Stimulated activated effector memory CD8-positive, alpha-beta T cell treated with anti-CD3 and anti-CD28 coated beads, Interleukin-12 subunit alpha, Interleukin-12 subunit beta, amount 100 ng/mL, for 72 hours (primary cell): ENCODE results near the gene IL1RAP.

Source experiments
- ATAC-seq: fragments of 150-1000 bp; cut with Tn5 transposase; 2 replicates; pipeline ENCODE4 v1.10.0; 2021
- DNase-seq, 2 donors: peaks; one replicate each; pipeline ENCODE4 v3.0.0; 2021 to 2022; ENCODE audit warnings: low spot score in 2 of 2
- H3K27ac Mint-ChIP-seq: one replicate; pipeline ENCODE4 v1.8.0; 2022; ENCODE audit warnings: mild to moderate bottlenecking, mixed read lengths
- H3K36me3 Mint-ChIP-seq: one replicate; pipeline ENCODE4 v1.8.0; 2022; ENCODE audit warnings: mild to moderate bottlenecking, mixed read lengths
- H3K4me1 Mint-ChIP-seq: one replicate; pipeline ENCODE4 v1.8.0; 2022; ENCODE audit warnings: mixed read lengths
- H3K4me3 Mint-ChIP-seq: one replicate; pipeline ENCODE4 v1.8.0; 2022; ENCODE audit warnings: mild to moderate bottlenecking, mixed read lengths
- H3K9me3 Mint-ChIP-seq: one replicate; pipeline ENCODE4 v1.8.0; 2022; ENCODE audit warnings: mixed read lengths

IL1RAP gene

GRCh38 chr3:190619761-190620160 lies 105.9 kb downstream of the IL1RAP start:
- ATAC-seq (no peak), DNase-seq (no peak)
- H3K4me1 Mint-ChIP-seq = peaks cover 24% of the 10 kb centered on the region
- H3K9me3 Mint-ChIP-seq = no peaks in the 10 kb centered on the region
- H3K36me3 Mint-ChIP-seq = peaks cover 73% of the 10 kb centered on the region
- H3K4me3 Mint-ChIP-seq = no peak overlapping the region
- H3K27ac Mint-ChIP-seq = peak overlapping the region; percentile 89

DNA sequence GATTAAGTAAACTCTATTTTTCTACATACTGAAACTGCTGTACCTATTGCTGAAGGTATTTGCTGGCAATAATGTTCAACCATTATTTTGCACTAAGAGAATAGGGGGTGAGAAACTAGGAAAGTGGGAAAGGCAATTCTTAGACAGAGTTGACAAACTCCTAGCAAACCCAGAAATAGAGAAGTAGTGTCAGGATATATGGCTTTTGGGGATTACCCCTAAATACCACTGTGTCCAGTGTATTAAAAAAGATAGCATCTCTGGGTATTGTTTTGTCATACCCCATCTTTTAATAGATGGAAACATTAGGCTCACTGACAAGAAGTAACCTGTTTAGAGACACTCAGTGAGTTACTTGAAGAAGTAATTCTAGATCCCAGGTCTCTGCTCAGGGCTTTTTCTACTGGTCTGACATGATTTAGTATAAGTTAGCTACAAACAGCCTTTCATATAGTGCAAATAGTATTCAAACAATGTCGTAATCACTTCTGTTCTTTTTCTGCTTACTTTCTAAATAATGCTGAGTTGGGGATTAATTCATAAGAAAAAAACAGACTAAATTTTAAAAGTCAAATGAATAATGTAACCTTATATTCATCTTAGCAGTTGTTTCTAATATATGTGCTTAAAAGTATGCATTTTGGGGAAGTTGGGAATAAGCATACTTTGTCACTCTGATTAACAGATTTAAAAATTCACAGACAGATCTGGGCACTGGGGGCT lies 107.2 kb downstream of the IL1RAP start:
- Mint-ChIP-seq H3K4me1 (peaks cover 30% of the 10 kb centered on the region), H3K36me3 (peaks cover 73% of the 10 kb centered on the region), H3K4me3 (no peak overlapping the region), H3K9me3 (no peaks in the 10 kb centered on the region), H3K27ac (no peak overlapping the region)
- DNase-seq (no peak), ATAC-seq (no peak)

- Mint-ChIP-seq H3K9me3 (no peaks in the 10 kb centered on the region), H3K27ac (no peak overlapping the region), H3K4me3 (no peak overlapping the region), H3K36me3 (peaks cover 75% of the 10 kb centered on the region), H3K4me1 (peaks cover 22% of the 10 kb centered on the region)
- no peak for DNase-seq
- ATAC-seq = no peak
Observed at GRCh38 chr3:190621927-190622326, 108.0 kb downstream of the IL1RAP start.

DNA sequence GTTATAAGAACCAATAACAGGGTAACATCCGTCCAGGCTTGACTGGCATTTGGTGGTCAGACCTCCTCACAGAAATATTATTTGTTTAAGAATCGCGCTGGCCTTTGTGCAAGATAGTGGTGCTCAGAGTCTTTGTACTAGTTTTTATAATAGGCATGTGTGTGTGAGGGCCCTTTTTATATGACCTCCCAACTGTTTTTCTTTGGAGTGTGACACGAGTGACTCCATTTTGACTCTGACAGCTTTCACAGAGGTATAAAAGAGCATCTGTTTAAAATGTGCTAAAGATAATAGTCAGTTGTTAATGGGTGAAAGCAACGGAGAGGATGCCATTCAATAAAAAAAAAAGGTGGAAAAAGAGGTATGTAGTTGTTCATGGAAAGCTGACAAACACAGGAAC lies 110.4 kb downstream of the IL1RAP start:
- DNase-seq (no peak), ATAC-seq (no peak)
- peaks cover 70% of the 10 kb centered on the region for H3K36me3 Mint-ChIP-seq
- H3K27ac Mint-ChIP-seq = peak overlapping the region; percentile 4
- H3K4me1 Mint-ChIP-seq = peaks cover 6% of the 10 kb centered on the region
- H3K9me3 Mint-ChIP-seq = no peaks in the 10 kb centered on the region
- no peak overlapping the region for H3K4me3 Mint-ChIP-seq

DNA sequence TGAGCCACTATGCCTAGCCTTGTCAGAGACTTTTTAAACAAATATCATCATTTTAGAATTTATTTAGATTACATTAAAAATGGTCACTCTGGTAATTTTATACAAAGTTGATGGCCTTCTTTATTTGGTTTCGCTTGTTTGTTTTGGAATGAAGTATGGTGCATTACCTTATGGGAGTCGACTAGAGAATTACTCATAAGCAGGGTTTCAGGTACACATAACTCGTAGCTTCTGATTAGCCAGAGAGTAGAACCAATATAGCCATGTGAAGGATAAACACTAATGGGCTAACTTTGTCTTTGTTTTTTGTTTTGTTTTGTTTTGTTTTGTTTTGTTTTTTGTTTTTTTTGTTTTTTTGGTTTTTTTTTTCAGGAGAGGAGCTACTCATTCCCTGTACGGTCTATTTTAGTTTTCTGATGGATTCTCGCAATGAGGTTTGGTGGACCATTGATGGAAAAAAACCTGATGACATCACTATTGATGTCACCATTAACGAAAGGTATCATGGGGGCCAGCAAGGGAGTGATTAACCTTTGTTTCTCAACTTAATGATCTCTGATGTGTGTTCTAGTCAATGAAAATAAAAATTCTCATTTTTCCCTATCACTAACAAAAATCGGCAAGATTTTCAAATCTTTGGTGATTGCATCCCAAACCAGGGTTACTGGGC lies 113.2 kb downstream of the IL1RAP start:
- Mint-ChIP-seq H3K27ac (no peak overlapping the region), H3K36me3 (peaks cover 52% of the 10 kb centered on the region)
- ATAC-seq = no peak

DNA sequence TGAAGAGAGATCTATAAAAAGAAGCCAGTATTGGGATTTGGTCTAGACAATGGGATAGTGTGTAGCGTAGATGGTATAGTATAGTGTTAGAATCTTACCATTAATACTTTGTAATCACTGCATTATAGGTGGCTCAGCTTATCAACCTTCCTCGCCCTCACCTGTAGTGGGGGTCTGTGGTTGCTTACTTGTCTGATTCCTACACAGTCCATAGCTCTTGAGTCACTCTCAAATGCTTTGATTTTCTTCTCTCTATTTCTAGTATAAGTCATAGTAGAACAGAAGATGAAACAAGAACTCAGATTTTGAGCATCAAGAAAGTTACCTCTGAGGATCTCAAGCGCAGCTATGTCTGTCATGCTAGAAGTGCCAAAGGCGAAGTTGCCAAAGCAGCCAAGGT lies 115.2 kb downstream of the IL1RAP start:
- DNase-seq (no peak), ATAC-seq (no peak)
- no peaks in the 10 kb centered on the region for H3K9me3 Mint-ChIP-seq
- H3K27ac Mint-ChIP-seq = no peak overlapping the region
- H3K4me1 Mint-ChIP-seq = peaks cover 6% of the 10 kb centered on the region
- peaks cover 39% of the 10 kb centered on the region for H3K36me3 Mint-ChIP-seq
- no peak overlapping the region for H3K4me3 Mint-ChIP-seq

More for the DNA sequence above, 113.2 kb downstream of the IL1RAP start:
- Mint-ChIP-seq H3K4me3 (no peak overlapping the region), H3K4me1 (peaks cover 6% of the 10 kb centered on the region), H3K9me3 (no peaks in the 10 kb centered on the region)
- DNase-seq = no peak

GRCh38 chr3:190631295-190631694 lies 117.4 kb downstream of the IL1RAP start:
- peaks cover 47% of the 10 kb centered on the region for H3K36me3 Mint-ChIP-seq
- no peaks in the 10 kb centered on the region for H3K4me1 Mint-ChIP-seq
- peak overlapping the region; percentile 5 for H3K27ac Mint-ChIP-seq
- no peak overlapping the region for H3K4me3 Mint-ChIP-seq
- ATAC-seq = no peak
- DNase-seq = no peak
- H3K9me3 Mint-ChIP-seq = no peaks in the 10 kb centered on the region

DNA sequence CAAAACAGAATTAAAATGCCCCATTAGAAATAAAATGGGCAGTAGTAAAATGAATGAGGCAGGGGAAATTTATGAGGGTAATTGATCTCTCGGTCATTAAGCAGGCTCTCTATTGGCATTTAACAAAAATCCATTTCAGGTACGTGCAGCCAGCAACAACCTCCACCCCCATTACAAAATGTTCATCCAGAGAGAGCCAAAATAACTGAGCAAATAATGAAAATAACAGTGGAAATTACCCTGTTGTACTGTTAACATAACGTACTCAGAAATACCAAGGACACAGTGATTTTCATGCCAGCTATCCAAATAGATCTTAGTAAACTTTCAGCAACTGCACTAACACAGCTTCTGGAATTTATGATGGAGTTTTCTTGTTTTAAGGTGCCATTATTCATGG lies 127.7 kb downstream of the IL1RAP start:
- H3K4me1 Mint-ChIP-seq = no peaks in the 10 kb centered on the region
- ATAC-seq (no peak), DNase-seq (no peak)
- no peak overlapping the region for H3K4me3 Mint-ChIP-seq
- H3K9me3 Mint-ChIP-seq = no peaks in the 10 kb centered on the region
- peaks cover 49% of the 10 kb centered on the region for H3K36me3 Mint-ChIP-seq
- no peak overlapping the region for H3K27ac Mint-ChIP-seq

- ATAC-seq (no peak), DNase-seq (no peak)
- H3K4me3 Mint-ChIP-seq = no peak overlapping the region
- H3K9me3 Mint-ChIP-seq = no peaks in the 10 kb centered on the region
- H3K4me1 Mint-ChIP-seq = no peaks in the 10 kb centered on the region
- no peak overlapping the region for H3K27ac Mint-ChIP-seq
- peaks cover 53% of the 10 kb centered on the region for H3K36me3 Mint-ChIP-seq
Observed at GRCh38 chr3:190642016-190642415, 128.1 kb downstream of the IL1RAP start.

- no peak overlapping the region for H3K27ac Mint-ChIP-seq
- H3K9me3 Mint-ChIP-seq = no peaks in the 10 kb centered on the region
- DNase-seq (no peak), ATAC-seq (no peak)
- H3K4me3 Mint-ChIP-seq = no peak overlapping the region
- peaks cover 60% of the 10 kb centered on the region for H3K36me3 Mint-ChIP-seq
- H3K4me1 Mint-ChIP-seq = no peaks in the 10 kb centered on the region
Observed at GRCh38 chr3:190644035-190644434, 130.2 kb downstream of the IL1RAP start.

DNA sequence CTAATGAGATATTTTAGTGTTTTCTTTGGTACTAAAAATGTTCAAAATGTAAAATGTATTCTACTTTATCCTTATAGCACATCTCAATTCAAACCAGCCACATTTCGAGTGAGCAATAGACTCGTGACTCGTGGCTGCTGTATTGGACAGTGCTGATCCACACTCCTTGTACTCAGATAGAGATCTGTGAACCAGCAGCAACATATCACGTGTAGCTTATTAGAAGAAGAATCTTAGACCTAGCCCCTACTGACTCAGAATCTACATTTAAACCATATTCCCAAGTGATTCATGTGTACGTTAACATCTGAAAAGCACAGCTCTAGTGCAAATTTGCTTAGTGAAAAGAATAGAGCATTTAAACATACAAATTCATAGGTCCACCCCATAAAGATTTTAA lies 130.9 kb downstream of the IL1RAP start:
- no peak for ATAC-seq
- Mint-ChIP-seq H3K4me1 (no peaks in the 10 kb centered on the region), H3K4me3 (no peak overlapping the region)

DNA sequence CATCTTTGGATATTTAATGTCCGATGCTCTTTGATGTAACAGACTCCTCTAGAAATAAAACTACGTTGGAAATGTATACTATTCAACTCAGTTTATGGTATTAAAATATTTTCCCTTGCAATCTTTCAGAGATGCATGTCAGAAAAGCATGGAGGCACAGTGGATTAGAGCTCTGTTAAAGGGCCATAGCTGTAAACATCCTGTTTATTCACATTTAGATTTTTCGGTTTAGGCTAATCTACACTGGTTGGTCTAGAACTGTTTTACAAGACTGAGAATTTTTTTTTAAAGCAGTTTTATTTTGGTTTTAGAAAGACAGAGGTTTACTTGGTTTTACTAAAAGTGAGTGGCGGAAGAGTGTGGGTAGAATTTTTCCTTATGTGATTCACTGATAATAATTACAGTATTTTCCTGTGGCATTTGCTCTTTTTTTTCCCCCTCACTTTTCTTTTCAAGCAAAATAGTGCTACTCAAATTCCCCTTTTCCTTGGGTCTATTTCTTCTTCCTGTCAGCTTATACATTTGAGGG lies 132.1 kb downstream of the IL1RAP start:
- DNase-seq (no peak), ATAC-seq (no peak)
- Mint-ChIP-seq H3K9me3 (no peaks in the 10 kb centered on the region), H3K27ac (no peak overlapping the region), H3K36me3 (peaks cover 60% of the 10 kb centered on the region), H3K4me1 (no peaks in the 10 kb centered on the region), H3K4me3 (no peak overlapping the region)

More for the DNA sequence above, 130.9 kb downstream of the IL1RAP start:
- Mint-ChIP-seq H3K27ac (no peak overlapping the region), H3K9me3 (no peaks in the 10 kb centered on the region), H3K36me3 (peaks cover 66% of the 10 kb centered on the region)
- DNase-seq = no peak

DNA sequence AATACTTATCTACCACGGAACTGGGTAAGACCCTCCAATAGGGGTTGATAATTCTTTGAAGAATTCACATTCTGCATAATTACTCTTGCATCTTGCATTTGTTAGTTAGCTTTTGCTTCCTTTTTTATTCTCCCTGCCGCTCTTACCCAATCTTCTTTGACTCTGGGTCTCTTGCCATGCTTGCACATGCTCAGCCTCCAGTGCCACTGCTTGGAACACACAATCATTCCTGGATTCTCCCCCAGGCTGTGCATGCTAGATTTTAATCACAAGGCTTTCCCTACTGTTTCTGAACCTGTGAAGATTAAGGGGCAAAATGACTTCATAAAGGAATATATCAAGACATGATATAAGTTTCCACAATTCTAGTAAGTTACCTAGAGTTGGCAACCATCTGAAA lies 133.1 kb downstream of the IL1RAP start:
- DNase-seq (no peak), ATAC-seq (no peak)
- Mint-ChIP-seq H3K27ac (no peak overlapping the region), H3K36me3 (peaks cover 61% of the 10 kb centered on the region), H3K4me3 (no peak overlapping the region), H3K4me1 (no peaks in the 10 kb centered on the region), H3K9me3 (no peaks in the 10 kb centered on the region)

DNA sequence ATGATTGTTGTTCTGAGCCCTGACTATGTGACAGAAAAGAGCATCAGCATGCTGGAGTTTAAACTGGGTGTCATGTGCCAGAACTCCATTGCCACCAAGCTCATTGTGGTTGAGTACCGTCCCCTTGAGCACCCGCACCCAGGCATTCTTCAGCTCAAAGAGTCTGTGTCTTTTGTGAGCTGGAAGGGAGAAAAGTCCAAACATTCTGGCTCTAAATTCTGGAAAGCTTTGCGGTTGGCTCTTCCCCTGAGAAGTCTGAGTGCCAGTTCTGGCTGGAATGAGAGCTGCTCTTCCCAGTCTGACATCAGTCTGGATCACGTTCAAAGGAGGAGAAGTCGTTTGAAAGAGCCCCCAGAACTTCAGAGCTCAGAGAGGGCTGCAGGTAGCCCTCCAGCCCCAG lies 142.0 kb downstream of the IL1RAP start:
- DNase-seq = no peak
- Mint-ChIP-seq H3K4me3 (no peak overlapping the region), H3K4me1 (no peaks in the 10 kb centered on the region), H3K36me3 (peaks cover 6% of the 10 kb centered on the region), H3K27ac (no peak overlapping the region), H3K9me3 (no peaks in the 10 kb centered on the region)
- no peak for ATAC-seq

DNA sequence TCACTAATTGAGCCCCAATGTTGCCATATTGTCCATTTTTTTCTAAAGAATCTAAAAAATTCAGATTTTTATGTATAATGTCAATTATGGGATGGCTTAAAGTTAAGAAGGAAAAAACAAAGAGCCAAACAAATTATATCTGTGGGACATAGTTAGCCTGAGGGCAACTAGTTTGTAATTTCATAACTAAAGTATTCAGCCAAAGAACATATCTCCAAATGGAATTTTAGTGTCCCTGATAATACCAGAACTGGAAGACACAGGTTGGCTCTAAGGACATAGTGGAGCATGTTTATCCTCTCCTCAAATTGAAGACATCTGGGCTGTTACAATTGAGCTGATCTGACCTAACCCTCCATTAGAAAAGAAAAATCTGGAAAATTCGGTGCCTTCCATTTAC lies 144.2 kb downstream of the IL1RAP start:
- H3K4me1 Mint-ChIP-seq = no peaks in the 10 kb centered on the region
- H3K9me3 Mint-ChIP-seq = no peaks in the 10 kb centered on the region
- no peak overlapping the region for H3K27ac Mint-ChIP-seq
- no peaks in the 10 kb centered on the region for H3K36me3 Mint-ChIP-seq
- ATAC-seq = no peak
- DNase-seq = no peak
- H3K4me3 Mint-ChIP-seq = no peak overlapping the region

DNA sequence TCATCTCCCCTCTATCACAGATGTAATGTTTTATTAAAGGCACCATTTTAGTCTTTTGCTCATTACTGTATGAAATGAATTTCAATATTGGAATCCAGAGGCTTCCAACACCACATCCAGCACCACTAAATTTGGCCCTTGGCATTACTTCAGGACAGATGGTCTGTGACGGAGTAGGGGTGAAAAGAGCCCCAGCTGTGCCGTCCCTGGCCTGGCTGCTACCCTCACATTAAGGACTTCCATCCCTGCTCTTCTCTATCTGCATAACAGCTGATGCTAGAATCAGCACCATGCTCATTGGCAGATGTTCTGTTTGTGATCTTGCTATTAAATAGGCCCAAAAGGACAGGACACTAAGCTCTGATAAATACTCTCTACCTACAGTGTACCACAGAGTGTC lies 152.9 kb downstream of the IL1RAP start:
- Mint-ChIP-seq H3K4me1 (no peaks in the 10 kb centered on the region), H3K4me3 (no peak overlapping the region), H3K27ac (no peak overlapping the region), H3K9me3 (no peaks in the 10 kb centered on the region), H3K36me3 (no peaks in the 10 kb centered on the region)
- ATAC-seq = no peak
- no peak for DNase-seq
